SK-N-SH treated with all-trans-retinoic acid at 6 μM for 48 hours (cell line): ENCODE results near the gene MCCD1.

Source experiments
- ATAC-seq: fragments of 200-7000 bp; cut with Tn5 transposase; 3 replicates; pipeline ENCODE4 v1.9.1; 2020; ENCODE audit warnings: mild to moderate bottlenecking, moderate library complexity
- ARNTL ChIP-seq: fragments of 450-650 bp; formaldehyde crosslinking; IDR thresholded peaks from 2 replicates; pipeline ENCODE4 v1.5.0; 2020; ENCODE audit warnings: low read depth, mild to moderate bottlenecking, moderate library complexity, borderline replicate concordance
- BACH2 ChIP-seq: fragments of 250-450 bp; sonication (Bioruptor Pico); IDR thresholded peaks from 2 replicates; pipeline ENCODE4 v1.9.0; 2021; ENCODE audit warnings: mild to moderate bottlenecking, borderline replicate concordance
- CREB5 ChIP-seq: fragments of 250-450 bp; sonication (Bioruptor Pico); IDR thresholded peaks from 2 replicates; pipeline ENCODE4 v1.5.1; 2020; ENCODE audit warnings: low read depth, mild to moderate bottlenecking, moderate library complexity
- CSDC2 ChIP-seq: fragments of 250-450 bp; sonication (Bioruptor Pico); IDR thresholded peaks from 2 replicates; pipeline ENCODE4 v1.5.0; 2020; ENCODE audit warnings: mild to moderate bottlenecking, moderate library complexity
- ESRRG ChIP-seq: fragments of 250-450 bp; sonication (Bioruptor Pico); IDR thresholded peaks from 2 replicates; pipeline ENCODE4 v1.6.1; 2021; ENCODE audit warnings: mild to moderate bottlenecking
- GLIS3 ChIP-seq: fragments of 250-450 bp; sonication (Bioruptor Pico); IDR thresholded peaks from 2 replicates; pipeline ENCODE4 v1.5.0; 2020; ENCODE audit warnings: mild to moderate bottlenecking, moderate library complexity
- ISL1 ChIP-seq: fragments of 250-450 bp; sonication (Bioruptor Pico); IDR thresholded peaks from 2 replicates; pipeline ENCODE4 v2.1.2; 2022; ENCODE audit warnings: mild to moderate bottlenecking, moderate library complexity
- OSR1 ChIP-seq: fragments of 250-450 bp; sonication (Bioruptor Pico); IDR thresholded peaks from 2 replicates; pipeline ENCODE4 v1.8.0; 2022; ENCODE audit warnings: moderate library complexity, mild to moderate bottlenecking, inconsistent platforms
- POU6F1 ChIP-seq: fragments of 250-450 bp; sonication (Bioruptor Pico); IDR thresholded peaks from 2 replicates; pipeline ENCODE4 v1.8.0; 2021; ENCODE audit warnings: low read depth, mild to moderate bottlenecking, moderate library complexity, borderline replicate concordance
- PPARA ChIP-seq: fragments of 250-450 bp; sonication (Bioruptor Pico); IDR thresholded peaks from 2 replicates; pipeline ENCODE4 v1.5.0; 2020; ENCODE audit warnings: mild to moderate bottlenecking, borderline replicate concordance
- SNAI2 ChIP-seq: fragments of 250-450 bp; sonication (Bioruptor Pico); IDR thresholded peaks from 2 replicates; pipeline ENCODE4 v1.5.0; 2020; ENCODE audit warnings: mild to moderate bottlenecking, moderate library complexity
- TCF4 ChIP-seq: fragments of 250-450 bp; sonication (Bioruptor Pico); IDR thresholded peaks from 2 replicates; pipeline ENCODE4 v1.8.0; 2021; ENCODE audit warnings: mild to moderate bottlenecking, moderate library complexity, borderline replicate concordance
- TOX ChIP-seq: fragments of 250-450 bp; sonication (Bioruptor Pico); IDR thresholded peaks from 2 replicates; pipeline ENCODE4 v1.8.0; 2021; ENCODE audit warnings: mild to moderate bottlenecking, moderate library complexity, borderline replicate concordance
- TSHZ2 ChIP-seq: fragments of 250-450 bp; sonication (Bioruptor Pico); IDR thresholded peaks from 2 replicates; pipeline ENCODE4 v1.5.0; 2020; ENCODE audit warnings: mild to moderate bottlenecking, moderate library complexity
- ZC3H10 ChIP-seq: fragments of 250-450 bp; sonication (Bioruptor Pico); IDR thresholded peaks from 2 replicates; pipeline ENCODE4 v1.5.1; 2021; ENCODE audit warnings: mild to moderate bottlenecking, moderate library complexity
- ZFP3 ChIP-seq: fragments of 250-450 bp; sonication (Bioruptor Pico); IDR thresholded peaks from 2 replicates; pipeline ENCODE4 v1.5.0; 2020; ENCODE audit warnings: mild to moderate bottlenecking, moderate library complexity
- ZFP30 ChIP-seq: fragments of 450-650 bp; formaldehyde crosslinking; IDR thresholded peaks from 2 replicates; pipeline ENCODE4 v1.5.0; 2022; ENCODE audit warnings: mild to moderate bottlenecking, moderate library complexity
- ZNF70 ChIP-seq: fragments of 450-650 bp; formaldehyde crosslinking; IDR thresholded peaks from 2 replicates; pipeline ENCODE4 v1.5.0; 2020; ENCODE audit warnings: mild to moderate bottlenecking, moderate library complexity
- ZNF8 ChIP-seq: fragments of 450-650 bp; formaldehyde crosslinking; IDR thresholded peaks from 2 replicates; pipeline ENCODE4 v1.5.0; 2020; ENCODE audit warnings: mild to moderate bottlenecking, moderate library complexity
- TF ChIP-seq, protein P1 (sequence below): fragments of 250-450 bp; sonication (Bioruptor Pico); IDR thresholded peaks from 2 replicates; pipeline ENCODE4 v1.8.0; 2020; ENCODE audit warnings: mild to moderate bottlenecking, moderate library complexity, borderline replicate concordance

Gene MCCD1

DNA sequence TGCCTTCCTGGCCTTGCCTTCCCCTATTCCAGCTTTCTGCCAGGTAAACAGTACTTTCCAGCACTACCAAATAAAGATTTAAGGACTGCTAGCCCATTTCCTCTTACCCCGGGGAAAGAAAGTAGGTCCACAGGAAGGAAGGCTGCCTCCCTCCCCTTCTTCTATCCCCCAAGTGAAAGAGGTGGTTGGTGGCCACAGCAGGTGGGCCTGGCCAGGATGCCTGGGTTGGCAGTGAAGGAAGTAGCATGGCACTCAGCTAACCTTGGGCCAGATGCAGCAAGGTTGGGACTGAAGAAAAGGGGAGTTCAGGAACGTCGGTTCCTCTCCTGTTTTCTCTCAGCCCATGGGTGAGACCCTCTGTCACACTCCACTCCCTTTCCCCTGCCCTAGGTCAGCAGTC is 27.5 kb downstream of the MCCD1 start (continued):
- TF ChIP-seq POU6F1 (CRISPR knock-in tag) (no peak), ESRRG (CRISPR knock-in tag) (no peak), PPARA (CRISPR knock-in tag) (no peak), ZNF8 (no peak), TCF4 (CRISPR knock-in tag) (no peak)
- TF ChIP-seq, protein P1, sequence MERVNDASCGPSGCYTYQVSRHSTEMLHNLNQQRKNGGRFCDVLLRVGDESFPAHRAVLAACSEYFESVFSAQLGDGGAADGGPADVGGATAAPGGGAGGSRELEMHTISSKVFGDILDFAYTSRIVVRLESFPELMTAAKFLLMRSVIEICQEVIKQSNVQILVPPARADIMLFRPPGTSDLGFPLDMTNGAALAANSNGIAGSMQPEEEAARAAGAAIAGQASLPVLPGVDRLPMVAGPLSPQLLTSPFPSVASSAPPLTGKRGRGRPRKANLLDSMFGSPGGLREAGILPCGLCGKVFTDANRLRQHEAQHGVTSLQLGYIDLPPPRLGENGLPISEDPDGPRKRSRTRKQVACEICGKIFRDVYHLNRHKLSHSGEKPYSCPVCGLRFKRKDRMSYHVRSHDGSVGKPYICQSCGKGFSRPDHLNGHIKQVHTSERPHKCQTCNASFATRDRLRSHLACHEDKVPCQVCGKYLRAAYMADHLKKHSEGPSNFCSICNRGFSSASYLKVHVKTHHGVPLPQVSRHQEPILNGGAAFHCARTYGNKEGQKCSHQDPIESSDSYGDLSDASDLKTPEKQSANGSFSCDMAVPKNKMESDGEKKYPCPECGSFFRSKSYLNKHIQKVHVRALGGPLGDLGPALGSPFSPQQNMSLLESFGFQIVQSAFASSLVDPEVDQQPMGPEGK (CRISPR knock-in tag), result no peak

DNA sequence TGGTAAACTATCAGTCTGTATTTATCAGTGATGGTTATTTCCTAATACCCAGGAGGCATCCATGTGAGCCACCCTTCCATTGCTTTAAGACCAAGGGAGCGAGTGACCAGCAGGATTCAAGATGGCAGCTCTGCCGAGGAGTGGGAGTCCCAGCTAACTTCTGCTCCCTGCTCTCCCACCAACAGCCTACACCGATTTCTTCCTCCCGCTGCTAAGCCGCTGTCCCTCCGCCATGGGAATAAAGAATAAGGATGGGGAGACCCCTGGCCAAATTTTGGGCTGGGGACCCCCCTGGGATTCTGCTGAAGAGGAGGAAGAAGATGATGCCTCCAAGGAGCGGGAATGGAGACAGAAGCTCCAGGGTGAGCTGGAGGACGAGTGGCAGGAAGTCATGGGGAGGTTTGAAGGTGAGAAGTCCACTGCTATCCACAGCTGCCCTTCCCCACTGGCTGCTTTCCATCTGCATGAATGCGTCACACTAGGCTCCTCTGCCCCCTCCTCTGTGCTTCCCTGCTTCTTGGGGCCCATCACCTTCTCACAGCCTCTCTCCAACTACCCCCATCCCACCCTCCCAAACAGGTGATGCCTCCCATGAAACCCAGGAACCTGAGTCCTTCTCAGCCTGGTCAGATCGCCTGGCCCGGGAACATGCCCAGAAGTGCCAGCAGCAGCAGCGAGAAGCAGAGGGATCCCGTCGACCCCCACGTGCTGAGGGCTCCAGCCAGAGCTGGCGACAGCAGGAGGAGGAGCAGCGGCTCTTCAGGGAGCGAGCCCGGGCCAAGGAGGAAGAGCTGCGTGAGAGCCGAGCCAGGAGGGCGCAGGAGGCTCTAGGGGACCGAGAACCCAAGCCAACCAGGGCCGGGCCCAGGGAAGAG is 28.9 kb downstream of the MCCD1 start:
- ATAC-seq, result no peak

More for the DNA sequence above, 28.9 kb downstream of the MCCD1 start:
- TF ChIP-seq BACH2, result no peak
- no peak for TF ChIP-seq GLIS3 (CRISPR knock-in tag)
- no peak for TF ChIP-seq ISL1
- no peak for TF ChIP-seq TOX (CRISPR knock-in tag)
- TF ChIP-seq ZFP30 (CRISPR knock-in tag), result no peak
- no peak for TF ChIP-seq ESRRG (CRISPR knock-in tag)
- TF ChIP-seq POU6F1 (CRISPR knock-in tag), result no peak
- TF ChIP-seq TSHZ2 (CRISPR knock-in tag), result no peak
- TF ChIP-seq, protein P1 (CRISPR knock-in tag), result no peak
- no peak for TF ChIP-seq ZC3H10 (CRISPR knock-in tag)
- TF ChIP-seq OSR1 (CRISPR knock-in tag), result no peak
- no peak for TF ChIP-seq ZNF70
- no peak for TF ChIP-seq PPARA (CRISPR knock-in tag)
- no peak for TF ChIP-seq CSDC2 (CRISPR knock-in tag)
- TF ChIP-seq TCF4 (CRISPR knock-in tag), result no peak
- TF ChIP-seq ZFP3 (CRISPR knock-in tag), result no peak
- no peak for TF ChIP-seq ARNTL (CRISPR knock-in tag)
- TF ChIP-seq CREB5, result no peak
- TF ChIP-seq SNAI2, result no peak
